BLaER1 treated with 17β-estradiol and CSF1 and Interleukin-3, amounts not matched to agents 10 nM and 100 nM (cell line): Measurements from ENCODE around the gene PSMA6.

Experiments
- H3K27ac ChIP-seq, 11 experiments: shearing (Covaris generic); formaldehyde crosslinking; 2 replicates each; pipeline ENCODE4 v1.8.1; 2022
- H3K27me3 ChIP-seq, 11 experiments: shearing (Covaris generic); formaldehyde crosslinking; 2 replicates each; pipeline ENCODE4 v1.8.1; 2022
- H3K36me3 ChIP-seq, 11 experiments: shearing (Covaris generic); formaldehyde crosslinking; 2 replicates each; pipeline ENCODE4 v1.8.1; 2022
- H3K4me1 ChIP-seq, 10 experiments: shearing (Covaris generic); formaldehyde crosslinking; 2 replicates each; pipeline ENCODE4 v1.8.1; 2022
- H3K4me2 ChIP-seq, 11 experiments: shearing (Covaris generic); formaldehyde crosslinking; 2 replicates each; pipeline ENCODE4 v1.8.1; 2022
- H3K4me3 ChIP-seq, 10 experiments: shearing (Covaris generic); formaldehyde crosslinking; 2 replicates each; pipeline ENCODE4 v1.8.1; 2022
- H3K9ac ChIP-seq, 11 experiments: shearing (Covaris generic); formaldehyde crosslinking; 2 replicates each; pipeline ENCODE4 v1.8.1; 2022
- H3K9me3 ChIP-seq, 11 experiments: shearing (Covaris generic); formaldehyde crosslinking; replicated peaks in 1 of 11; 2 replicates each; pipeline ENCODE4 v1.8.1; 2022
- H4K20me1 ChIP-seq, 11 experiments: shearing (Covaris generic); formaldehyde crosslinking; 2 replicates each; pipeline ENCODE4 v1.8.1; 2022
- Cebpa-rat ChIP-seq, 11 experiments: shearing (Covaris generic); IDR thresholded peaks; 2 replicates each; pipeline ENCODE4 v1.8.1; 2022

The PSMA6 gene

GRCh38 chr14:35306114-35306513 lies 13.9 kb downstream of the PSMA6 start:
- Histone ChIP-seq H3K4me1 (peaks cover 5 to 35% (median 18%) of the 10 kb centered on the region in 10 experiments), H3K9ac (no peak overlapping the region), H4K20me1 (peaks cover 73 to 100% (median 99%) of the 10 kb centered on the region in 11 experiments), H3K27me3 (no peaks in the 10 kb centered on the region), H3K4me2 (no peak overlapping the region), H3K9me3 (peaks cover 0 to 7% (median 0%) of the 10 kb centered on the region in 11 experiments; a peak in 2 of 22 replicates), H3K4me3 (no peak overlapping the region), H3K36me3 (peaks cover 43 to 100% (median 98%) of the 10 kb centered on the region in 11 experiments), H3K27ac (no peak overlapping the region)
- TF ChIP-seq Cebpa-rat (IDR thresholded peaks at IDR 0.05): no peak

GRCh38 chr14:35317820-35318219 lies 25.6 kb downstream of the PSMA6 start:
- Histone ChIP-seq H4K20me1 (peaks cover 0 to 36% (median 10%) of the 10 kb centered on the region in 11 experiments; a peak in 10 of 22 replicates), H3K36me3 (peaks cover 57 to 79% (median 77%) of the 10 kb centered on the region in 11 experiments), H3K9me3 (no peaks in the 10 kb centered on the region), H3K4me3 (no peak overlapping the region), H3K4me1 (peaks cover 14 to 36% (median 20%) of the 10 kb centered on the region in 10 experiments; a peak in 19 of 20 replicates), H3K9ac (no peak overlapping the region), H3K4me2 (no peak overlapping the region), H3K27me3 (no peaks in the 10 kb centered on the region), H3K27ac (no peak overlapping the region)
- TF ChIP-seq Cebpa-rat (IDR thresholded peaks at IDR 0.05): no peak

DNA sequence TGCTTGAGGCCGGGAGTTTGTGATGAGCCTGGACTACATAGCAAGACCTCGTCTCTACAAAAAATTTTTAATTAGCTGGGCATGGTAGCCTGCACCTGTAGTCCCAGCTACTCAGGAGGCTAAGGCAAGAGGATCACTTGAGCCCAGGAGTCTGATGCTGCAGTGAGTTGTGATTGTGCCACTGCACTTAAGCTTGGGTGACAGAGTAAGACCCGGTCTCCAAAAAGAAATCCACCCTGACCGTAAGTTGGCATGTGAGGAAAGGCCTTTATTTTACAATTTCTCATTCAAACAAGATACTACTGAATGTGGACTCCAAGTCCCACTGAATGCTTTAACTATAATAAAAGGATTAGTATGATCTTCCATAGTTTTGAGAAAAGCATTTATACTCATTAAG lies 27.3 kb downstream of the PSMA6 start:
- Histone ChIP-seq H3K9me3 (no peaks in the 10 kb centered on the region), H4K20me1 (peaks cover 0 to 20% (median 0%) of the 10 kb centered on the region in 11 experiments; a peak in 7 of 22 replicates), H3K4me2 (peak overlapping the region in 6 of 11 experiments; percentile 18 to 85 (median 54); a peak in 8 of 22 replicates), H3K4me1 (peaks cover 14 to 36% (median 20%) of the 10 kb centered on the region in 10 experiments; a peak in 19 of 20 replicates), H3K36me3 (peaks cover 41 to 62% (median 60%) of the 10 kb centered on the region in 11 experiments), H3K27ac (0 out of 22 replicates have a peak overlapping the region, but pooled peaks of 1 of the 11 experiments have one; percentile 7), H3K9ac (no peak overlapping the region), H3K27me3 (no peaks in the 10 kb centered on the region), H3K4me3 (no peak overlapping the region)
- TF ChIP-seq Cebpa-rat (IDR thresholded peaks at IDR 0.05): no peak

- peak overlapping the region in 10 of 11 experiments; percentile 14 to 85 (median 64); a peak in 17 of 22 replicates for H3K4me2 ChIP-seq
- no peak overlapping the region for H3K9ac ChIP-seq
- H3K27ac ChIP-seq: peak overlapping the region in 2 of 11 experiments; percentile 2 to 28; a peak in 3 of 22 replicates
These were observed 28.3 kb downstream of the PSMA6 start for GRCh38 chr14:35320472-35320871.

DNA sequence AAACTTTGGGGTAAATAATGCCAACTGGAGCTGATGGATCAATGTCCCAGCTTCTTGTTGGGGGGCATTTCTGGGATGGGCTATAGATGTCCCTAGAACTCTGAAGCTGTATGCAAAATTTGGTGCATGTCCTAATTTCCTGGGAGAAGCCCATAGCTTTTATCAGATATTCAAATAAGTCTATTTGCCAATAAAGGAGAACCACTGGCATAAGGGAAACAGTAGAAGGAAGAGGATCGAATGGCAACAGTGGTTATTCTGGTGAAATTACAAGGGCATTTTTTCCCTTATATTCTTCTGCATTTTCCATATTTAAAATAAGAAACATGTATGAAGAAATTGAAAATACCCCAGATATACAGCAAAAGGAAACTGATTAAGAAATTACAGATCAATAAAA lies 34.2 kb downstream of the PSMA6 start:
- no peak for TF ChIP-seq Cebpa-rat (IDR thresholded peaks at IDR 0.05)
- Histone ChIP-seq H3K27ac (no peak overlapping the region), H3K4me1 (peaks cover 0 to 23% (median 1%) of the 10 kb centered on the region in 10 experiments; a peak in 16 of 20 replicates), H3K9me3 (no peaks in the 10 kb centered on the region), H3K27me3 (no peaks in the 10 kb centered on the region), H4K20me1 (no peaks in the 10 kb centered on the region; a peak in 1 of 22 replicates), H3K4me2 (peak overlapping the region in 2 of 11 experiments; percentile 51 to 62; a peak in 4 of 22 replicates), H3K9ac (no peak overlapping the region), H3K4me3 (no peak overlapping the region), H3K36me3 (peaks cover 0 to 2% (median 0%) of the 10 kb centered on the region in 11 experiments; a peak in 1 of 22 replicates)

More at GRCh38 chr14:35320472-35320871, 28.3 kb downstream of the PSMA6 start:
- Histone ChIP-seq H3K27me3 (no peaks in the 10 kb centered on the region), H4K20me1 (peaks cover 0 to 14% (median 0%) of the 10 kb centered on the region in 11 experiments; a peak in 6 of 22 replicates), H3K36me3 (peaks cover 31 to 53% (median 50%) of the 10 kb centered on the region in 11 experiments), H3K4me3 (no peak overlapping the region), H3K9me3 (no peaks in the 10 kb centered on the region), H3K4me1 (peaks cover 14 to 37% (median 20%) of the 10 kb centered on the region in 10 experiments; a peak in 19 of 20 replicates)
- TF ChIP-seq Cebpa-rat (IDR thresholded peaks at IDR 0.05): no peak

- H3K9ac ChIP-seq: peak overlapping the region in 4 of 11 experiments; percentile 1 to 60 (median 20); a peak in 3 of 22 replicates
- no peak overlapping the region for H3K4me3 ChIP-seq
- no peaks in the 10 kb centered on the region for H3K36me3 ChIP-seq
- no peaks in the 10 kb centered on the region for H3K27me3 ChIP-seq
- peaks cover 41 to 64% (median 47%) of the 10 kb centered on the region in 10 experiments for H3K4me1 ChIP-seq
- H3K9me3 ChIP-seq: no peaks in the 10 kb centered on the region
- H3K4me2 ChIP-seq: peak overlapping the region; percentile 59 to 89 (median 75)
- H3K27ac ChIP-seq: peak overlapping the region in 5 of 11 experiments; percentile 15 to 51 (median 44); a peak in 7 of 22 replicates
- TF ChIP-seq Cebpa-rat (IDR thresholded peaks at IDR 0.05): no peak
- no peaks in the 10 kb centered on the region for H4K20me1 ChIP-seq
These were observed 39.7 kb downstream of the PSMA6 start for GRCh38 chr14:35331605-35332516.

DNA sequence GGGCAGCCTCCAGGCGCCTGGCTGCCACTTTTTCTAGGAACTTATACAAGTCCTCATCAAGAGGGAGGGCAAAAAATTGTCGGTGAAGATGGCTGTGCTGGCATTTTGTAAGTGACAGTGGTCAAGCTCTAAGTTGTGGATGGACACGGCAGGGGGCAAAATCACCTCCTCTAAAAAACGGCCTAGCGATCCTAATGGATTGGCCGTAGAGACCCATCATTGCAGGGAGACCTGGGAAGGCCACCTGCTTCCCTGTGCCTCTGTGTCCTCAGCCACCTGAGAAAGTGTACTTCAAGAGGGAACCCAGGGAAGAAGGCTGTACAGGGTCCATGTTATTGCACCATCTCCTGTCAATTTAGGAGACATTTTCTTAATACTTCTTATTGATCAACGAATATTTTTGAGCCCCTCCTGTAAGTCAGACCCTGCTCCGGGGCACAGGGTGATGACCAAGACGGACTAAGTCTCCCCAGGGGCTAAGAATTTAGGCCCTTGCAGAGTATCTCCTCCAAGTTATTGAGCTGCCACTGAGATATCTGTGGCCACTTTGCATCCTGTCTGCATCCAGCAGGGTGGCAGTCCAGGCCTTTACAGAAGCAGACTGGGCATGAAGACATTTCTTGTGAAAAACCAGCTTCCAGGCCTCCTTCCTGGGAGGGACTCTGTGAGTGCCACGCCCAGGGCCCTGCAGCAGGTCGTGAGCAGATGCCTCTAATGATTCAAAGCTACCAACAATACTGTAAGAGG lies 40.5 kb downstream of the PSMA6 start:
- Histone ChIP-seq H3K4me3 (peak overlapping the region in 1 of 10 experiments; percentile 11; a peak in 1 of 20 replicates), H3K4me2 (peak overlapping the region; percentile 59 to 89 (median 75)), H3K4me1 (peaks cover 50 to 73% (median 55%) of the 10 kb centered on the region in 10 experiments), H3K27me3 (no peaks in the 10 kb centered on the region), H3K9ac (peak overlapping the region in 7 of 11 experiments; percentile 1 to 60 (median 14); a peak in 9 of 22 replicates), H3K36me3 (no peaks in the 10 kb centered on the region), H4K20me1 (no peaks in the 10 kb centered on the region), H3K9me3 (no peaks in the 10 kb centered on the region), H3K27ac (peak overlapping the region in 6 of 11 experiments; percentile 16 to 58 (median 46); a peak in 9 of 22 replicates)
- no peak for TF ChIP-seq Cebpa-rat (IDR thresholded peaks at IDR 0.05)

- Histone ChIP-seq H4K20me1 (no peaks in the 10 kb centered on the region), H3K27ac (peak overlapping the region in 7 of 11 experiments; percentile 0 to 58 (median 27); a peak in 9 of 22 replicates), H3K4me2 (peak overlapping the region; percentile 59 to 89 (median 75)), H3K27me3 (no peaks in the 10 kb centered on the region), H3K4me1 (peaks cover 54 to 79% (median 60%) of the 10 kb centered on the region in 10 experiments), H3K9me3 (no peaks in the 10 kb centered on the region), H3K4me3 (peak overlapping the region in 1 of 10 experiments; percentile 11; a peak in 1 of 20 replicates), H3K36me3 (no peaks in the 10 kb centered on the region), H3K9ac (peak overlapping the region in 8 of 11 experiments; percentile 7 to 60 (median 27); a peak in 12 of 22 replicates)
- TF ChIP-seq Cebpa-rat (IDR thresholded peaks at IDR 0.05): no peak
These were observed 41.1 kb downstream of the PSMA6 start for GRCh38 chr14:35333264-35333730.
